Right hindlimb (tissue), 1 donor: ENCODE measurements around the gene TSPO.
"Not testable (repeated sequence)": the region's sequence is repeated elsewhere in the genome, so short reads cannot be mapped to it uniquely, and the experiment has no call there.

Source experiments
- DNase-seq: peaks from one replicate; pipeline ENCODE4 v3.0.0-alpha.2; 2018

TSPO gene

DNA sequence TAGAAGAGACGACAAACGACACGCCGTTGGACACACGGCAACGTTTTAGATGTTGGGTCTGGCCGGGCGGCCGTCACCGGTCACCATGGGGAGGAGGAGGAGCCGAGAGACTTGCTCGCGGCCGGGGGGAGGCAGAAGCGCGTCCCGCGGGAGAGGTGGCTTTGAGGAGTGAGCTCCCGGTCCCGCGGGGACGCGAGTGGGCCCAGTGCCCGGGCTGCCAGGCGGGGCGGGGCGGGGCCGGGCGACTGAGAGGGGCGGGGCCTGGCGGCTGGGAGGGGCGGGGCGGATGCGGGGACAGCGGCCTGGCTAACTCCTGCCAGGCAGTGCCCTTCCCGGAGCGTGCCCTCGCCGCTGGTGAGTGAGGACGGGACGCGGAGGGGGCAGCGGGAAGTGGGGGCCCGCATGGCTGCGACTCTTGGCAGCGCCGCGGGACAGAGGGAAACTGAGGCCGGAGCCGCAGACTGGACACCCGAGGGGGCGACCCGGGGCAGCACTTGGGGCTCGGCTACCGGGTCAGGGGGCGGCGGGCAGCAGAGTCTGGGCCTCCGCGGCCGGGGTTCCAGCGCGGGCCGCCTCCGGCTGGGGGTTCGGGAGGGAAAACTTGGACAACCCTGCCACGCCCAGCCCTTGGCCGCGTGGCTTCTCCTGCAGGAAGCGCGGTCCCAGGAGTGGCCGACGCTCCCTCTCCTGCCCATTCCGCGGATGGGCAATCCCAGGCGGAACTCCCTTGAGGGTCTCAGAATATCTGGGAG is at the start of gene TSPO:
Gene TSPO (plus strand): TSS at position 309 of the 752 bp plus-strand sequence. CDS start 7,680 bp downstream, outside the sequence.
- DNase-seq: peak; percentile 80

- not testable (repeated sequence) for DNase-seq
These were observed 47.2 kb upstream of the TSPO start for GRCh38 chr22:43104056-43104625.

- not testable (repeated sequence) for DNase-seq
These were observed 46.4 kb upstream of the TSPO start for GRCh38 chr22:43104950-43105349.

GRCh38 chr22:43106302-43106701 is 45.1 kb upstream of the TSPO start:
- DNase-seq: no peak

GRCh38 chr22:43109511-43109910 is 41.8 kb upstream of the TSPO start:
- no peak for DNase-seq

DNA sequence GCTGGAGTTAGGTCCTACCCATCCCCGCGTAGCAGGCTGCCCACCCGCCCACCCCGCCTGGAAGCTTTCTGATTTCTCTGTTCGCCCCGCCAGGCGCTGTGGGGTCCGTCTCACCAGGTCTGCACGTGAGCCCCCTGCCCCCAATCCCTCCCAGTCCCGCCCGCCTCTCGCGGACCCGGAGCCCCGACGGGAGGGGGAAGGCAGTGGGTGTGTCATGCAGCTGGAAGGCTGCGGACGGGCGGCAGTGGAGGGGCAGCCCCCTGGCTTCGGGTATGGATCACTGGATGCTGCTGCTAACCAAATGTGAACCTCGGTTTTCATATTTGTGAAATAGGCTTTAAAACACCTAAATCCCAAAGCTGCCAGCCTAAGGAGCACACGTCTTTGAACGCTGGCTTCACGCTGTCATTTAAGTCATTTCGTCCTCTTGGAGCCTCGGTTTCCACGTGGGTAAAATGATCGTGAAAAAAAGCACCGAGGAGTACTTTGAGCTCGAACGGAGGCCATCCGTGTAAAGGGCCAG is 41.4 kb upstream of the TSPO start:
- DNase-seq: no peak

DNA sequence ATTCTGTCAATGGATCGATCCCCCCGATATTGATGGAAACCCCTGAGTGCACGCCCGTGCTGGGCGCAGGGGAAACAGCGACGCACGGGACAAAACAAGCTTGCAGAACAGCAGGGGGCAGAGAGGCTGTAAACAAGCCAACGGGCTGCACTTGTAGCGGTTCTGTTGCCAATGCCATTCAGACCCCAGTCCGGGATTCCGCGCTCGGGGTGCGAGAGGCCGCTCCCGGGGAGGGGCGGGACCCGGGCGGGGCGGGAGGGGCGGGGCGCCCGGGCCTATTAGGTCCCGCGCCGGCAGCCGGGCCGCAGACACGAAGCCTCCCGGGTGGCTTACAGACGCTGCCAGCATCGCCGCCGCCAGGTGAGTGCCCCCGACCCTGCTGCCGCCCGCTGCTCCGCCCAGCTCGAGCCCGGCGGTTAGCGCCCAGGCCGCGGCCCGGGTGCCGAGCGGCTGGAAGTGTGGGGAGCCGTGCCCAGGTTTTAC is 40.9 kb upstream of the TSPO start, which contains the start of gene BIK:
Gene BIK (plus strand): TSS at position 307 of the 483 bp plus-strand sequence. CDS start 13,273 bp downstream, outside the sequence.
- DNase-seq: peak; percentile 45

GRCh38 chr22:43110927-43111623 is 40.3 kb upstream of the TSPO start:
- no peak for DNase-seq

- DNase-seq: no peak
These were observed 37.7 kb upstream of the TSPO start for GRCh38 chr22:43113526-43114251.

DNA sequence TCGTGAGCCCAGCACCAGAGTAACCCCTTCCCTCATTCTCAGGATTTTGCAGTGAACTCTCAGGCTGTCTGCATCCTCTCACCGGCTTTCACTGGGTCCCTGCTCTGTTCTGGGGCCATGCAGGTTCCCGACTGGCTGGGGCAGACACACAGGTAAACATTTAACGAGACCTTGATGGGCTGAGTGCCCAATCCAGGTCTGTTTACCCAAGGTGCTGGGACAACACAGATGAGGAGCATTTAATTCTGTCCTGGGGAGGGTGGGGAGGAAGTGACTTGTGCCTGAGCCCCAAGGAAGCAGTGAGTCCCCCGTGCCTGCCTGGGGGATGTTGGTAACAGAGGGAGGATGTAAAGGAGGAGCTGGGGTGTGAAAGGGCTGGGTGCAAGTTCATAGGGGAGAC is 36.4 kb upstream of the TSPO start:
- no peak for DNase-seq

- no peak for DNase-seq
These were observed 34.4 kb upstream of the TSPO start for GRCh38 chr22:43116932-43117331.

- no peak for DNase-seq
These were observed 33.1 kb upstream of the TSPO start for GRCh38 chr22:43118024-43118849.

DNA sequence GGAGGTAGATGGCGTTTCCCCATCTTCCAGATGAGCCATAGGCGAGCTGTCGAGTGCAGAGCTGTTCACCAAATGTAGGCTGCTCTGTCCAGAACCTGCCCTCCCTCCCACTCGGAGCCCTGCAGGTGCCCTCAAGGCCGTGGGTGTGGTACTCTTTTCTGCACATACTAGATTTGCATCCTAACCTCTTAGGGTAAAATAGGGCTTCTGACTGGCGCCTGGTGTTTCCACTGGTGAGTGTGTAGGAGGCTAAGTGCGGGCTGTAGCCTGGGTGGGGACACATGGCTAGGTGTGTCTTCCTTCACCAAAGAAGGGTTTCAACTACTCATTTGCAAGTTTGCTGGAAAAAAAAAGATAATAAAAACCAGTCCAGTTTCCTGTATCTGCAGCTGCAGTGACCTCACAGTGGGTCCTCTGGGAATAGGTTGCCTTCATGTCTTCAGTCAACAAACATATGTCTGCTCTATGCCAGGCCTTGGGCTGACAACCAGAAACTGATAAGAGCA is 32.4 kb upstream of the TSPO start:
- DNase-seq: no peak

DNA sequence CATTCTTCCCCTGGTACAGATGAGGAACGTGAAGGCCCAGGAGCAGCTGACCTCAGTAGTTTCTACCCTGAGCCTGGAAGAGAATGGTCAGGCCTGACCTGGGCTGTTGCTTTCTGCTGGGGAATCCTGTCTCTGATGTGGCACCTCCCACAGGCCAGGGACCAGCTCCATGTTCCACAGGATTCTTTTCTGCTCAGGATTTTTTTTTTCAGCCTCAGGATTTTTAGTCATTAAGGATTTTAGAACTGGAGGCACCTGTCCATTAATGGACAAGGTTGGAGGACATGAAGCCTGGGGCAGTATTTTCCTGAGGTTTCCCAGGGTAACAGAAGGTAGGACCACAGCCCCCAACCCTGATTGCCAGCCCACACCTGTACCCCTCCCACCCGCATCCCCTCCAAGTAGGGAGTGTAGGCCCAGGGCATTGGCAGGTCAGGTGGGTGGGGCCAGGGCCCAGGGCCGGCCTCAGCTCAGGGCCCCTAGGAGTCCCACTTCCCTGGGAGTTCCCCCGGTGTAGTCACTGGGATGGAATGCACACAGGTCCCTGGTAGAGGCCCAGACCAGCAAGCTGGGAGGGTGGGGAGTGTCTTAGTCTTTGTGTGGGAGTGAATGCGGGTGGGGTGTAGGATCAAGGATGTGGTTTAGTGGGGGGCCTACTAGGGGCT is 24.7 kb upstream of the TSPO start:
- no peak for DNase-seq

DNA sequence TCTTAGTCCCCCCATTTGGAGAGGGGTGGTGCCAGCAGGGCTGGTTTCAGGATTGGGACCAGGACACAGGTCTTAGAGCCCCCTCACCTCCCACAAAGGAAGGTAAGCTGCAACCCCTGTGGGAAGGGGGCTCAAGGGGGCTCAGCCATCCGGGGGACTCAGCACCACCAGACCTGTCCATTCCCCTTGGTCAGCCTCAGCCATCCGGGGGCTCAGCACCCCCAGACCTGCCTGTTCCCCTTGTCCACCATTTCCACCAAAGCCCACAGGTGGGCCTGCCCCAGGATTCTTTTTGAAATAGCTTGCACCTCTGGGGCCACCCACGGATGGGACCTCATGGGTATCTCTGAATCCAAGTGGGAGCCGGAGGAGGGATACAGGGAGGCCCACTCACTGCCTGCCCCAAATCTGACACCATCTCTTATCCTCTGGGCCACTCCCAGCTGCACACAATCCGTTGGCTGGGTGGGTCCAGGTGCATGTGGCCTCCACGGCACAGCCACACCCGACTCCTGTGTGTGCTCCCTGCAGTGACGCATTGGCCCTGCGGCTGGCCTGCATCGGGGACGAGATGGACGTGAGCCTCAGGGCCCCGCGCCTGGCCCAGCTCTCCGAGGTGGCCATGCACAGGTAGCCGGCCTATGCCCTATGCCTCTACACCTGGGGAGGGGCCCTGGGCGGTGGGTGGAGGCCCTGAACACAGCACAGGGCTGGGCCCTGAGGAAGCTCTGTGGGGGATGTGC is 24.0 kb upstream of the TSPO start:
- no peak for DNase-seq

DNA sequence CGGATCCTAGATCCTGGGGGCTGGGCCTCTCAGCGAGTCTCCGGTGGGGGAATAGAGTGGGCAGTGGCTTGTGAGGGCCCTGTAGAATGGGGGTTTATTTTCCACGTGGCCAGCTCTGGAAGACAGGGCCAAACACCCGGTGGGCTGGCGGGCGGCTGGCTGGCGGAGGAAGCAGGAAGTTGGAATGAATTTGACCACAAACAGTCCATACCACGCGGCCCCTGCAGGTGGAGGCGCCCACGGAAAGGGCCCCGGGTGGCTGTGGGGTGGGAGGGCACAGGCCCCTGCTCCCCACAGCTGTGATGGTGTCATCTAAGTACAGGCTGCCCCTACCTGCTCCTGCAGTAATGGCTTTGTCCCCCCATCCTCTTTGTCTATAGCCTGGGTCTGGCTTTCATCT is 23.2 kb upstream of the TSPO start:
- DNase-seq: no peak

- DNase-seq: peak; percentile 45
These were observed 22.4 kb upstream of the TSPO start for GRCh38 chr22:43128928-43129424.

DNA sequence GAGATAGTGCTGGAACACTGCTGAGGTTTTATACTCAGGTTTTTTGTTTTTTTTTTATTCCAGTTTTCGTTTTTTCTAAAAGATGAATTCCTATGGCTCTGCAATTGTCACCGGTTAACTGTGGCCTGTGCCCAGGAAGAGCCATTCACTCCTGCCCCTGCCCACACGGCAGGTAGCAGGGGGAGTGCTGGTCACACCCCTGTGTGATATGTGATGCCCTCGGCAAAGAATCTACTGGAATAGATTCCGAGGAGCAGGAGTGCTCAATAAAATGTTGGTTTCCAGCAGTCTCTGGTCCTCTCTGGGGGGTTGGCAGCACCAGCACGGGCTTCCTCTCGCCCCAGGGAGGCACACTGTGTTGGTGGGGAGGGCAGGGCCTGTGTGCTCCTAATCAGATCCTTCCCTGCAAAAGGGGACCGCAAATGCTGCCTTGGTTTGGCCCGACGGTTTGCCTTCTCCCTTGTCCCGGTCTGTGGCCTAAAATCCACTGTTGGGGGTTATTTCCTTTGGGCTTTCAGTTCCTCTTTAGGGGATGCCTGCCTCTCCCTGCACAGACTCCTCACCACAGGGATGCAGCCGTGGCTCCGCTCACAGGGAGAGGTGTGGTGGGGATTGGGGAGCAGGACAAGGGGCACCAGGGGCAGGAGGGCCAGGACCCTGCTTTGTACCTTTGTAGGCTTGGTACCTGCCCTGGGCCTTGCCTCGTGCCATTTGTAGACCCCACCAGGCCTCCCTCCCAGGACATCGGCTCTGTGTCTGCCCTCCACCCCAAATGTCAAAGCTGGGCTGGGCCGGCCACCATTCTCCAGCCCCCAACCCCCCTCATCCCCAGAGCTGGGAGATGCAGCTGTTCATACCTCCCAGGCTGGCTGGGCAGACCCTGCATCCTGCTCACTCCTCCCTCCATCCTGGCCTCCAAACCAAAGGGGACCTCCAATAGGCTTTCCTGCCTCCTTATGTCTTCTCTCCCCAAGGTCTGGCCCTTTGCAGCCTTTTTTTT is 21.6 kb upstream of the TSPO start:
- no peak for DNase-seq
